HepG2 (cell line): ENCODE data around the gene BCO1. TPM values are rescaled to one million over a fixed set of nuclear protein-coding genes. Genes with fewer than 3 reads are reported as not detected.

Experiments used
- ATAC-seq: fragments of 200-7000 bp; cut with Tn5 transposase; 3 replicates; pipeline ENCODE4 v1.9.1; 2020; ENCODE audit warnings: mild to moderate bottlenecking, moderate library complexity
- BruUV-seq: library from RNA; stranded (reverse); fragments of 400-500 nt; replicated peaks from 2 replicates; lab custom pipeline; 2021; lab: Mats Ljungman, UMichigan
- CTCF ChIA-PET: fragments of 300-600 bp; formaldehyde crosslinking; extraction: SDS; loops from one replicate; lab custom pipeline; 2021; ENCODE audit warnings: low total read pairs, inconsistent platforms, low intra/inter-chr PET ratio; lab: Yijun Ruan, JAX
- POLR2A ChIA-PET: fragments of 350-600 bp; sonication (Branson Sonifier 250); formaldehyde crosslinking; loops from one replicate; lab custom pipeline; 2020; ENCODE audit warnings: antibody characterized with exemption, inconsistent platforms; lab: Yijun Ruan, JAX
- DNase-seq: peaks from one replicate; pipeline ENCODE4 v3.0.0-alpha.2; 2015; ENCODE audit warnings: low spot score
- FAIRE-seq: peaks from 3 replicates; lab custom pipeline; 2011; peaks lifted over from hg19 to GRCh38; lab: Jason Lieb, UNC
- H2AFZ ChIP-seq: one replicate; pipeline ENCODE4 v1.6.1; 2011; ENCODE audit warnings: low read length, inconsistent platforms
- H3K27ac ChIP-seq: fragments of 300-600 bp; 3 replicates; pipeline ENCODE4 v1.8.0; 2011; ENCODE audit warnings: mixed run types, mild to moderate bottlenecking, mixed read lengths, low read length, inconsistent platforms; ENCODE audit not compliant: insufficient read depth; ENCODE audit errors: extremely low read length
- H3K27me3 ChIP-seq, 2 experiments: fragments of 200-600 bp in 1 of 2; 2 replicates in 1 of 2; 3 replicates in 1 of 2; pipeline versions ENCODE4 v1.6.0 to v1.8.0; 2011; ENCODE audit warnings: low read length in 2 of 2, mild to moderate bottlenecking in 2 of 2, moderate library complexity in 2 of 2, inconsistent platforms in 1 of 2; ENCODE audit not compliant: insufficient read depth in 2 of 2, control insufficient read depth in 1 of 2
- H3K36me3 ChIP-seq, 2 experiments: fragments of 200-600 bp in 1 of 2; replicated peaks in 1 of 2; 2 replicates in 1 of 2; 3 replicates in 1 of 2; pipeline versions ENCODE4 v1.5.1 to v1.8.0; 2011; ENCODE audit warnings: low read length in 2 of 2, inconsistent platforms in 1 of 2; ENCODE audit not compliant: insufficient read depth in 2 of 2, control insufficient read depth in 1 of 2
- H3K4me1 ChIP-seq: 2 replicates; pipeline ENCODE4 v1.5.1; 2012; ENCODE audit warnings: low read length, inconsistent platforms; ENCODE audit not compliant: insufficient read depth
- H3K4me2 ChIP-seq: 2 replicates; pipeline ENCODE4 v1.6.0; 2011; ENCODE audit warnings: low read depth, low read length, inconsistent platforms
- H3K4me3 ChIP-seq, 3 experiments: fragments of 200-600 bp in 1 of 3; sonication (generic), shearing (Covaris generic) in 1 of 3; replicated peaks in 1 of 3; 2 replicates each; pipeline ENCODE4 v1.5.1; 2011 to 2016; ENCODE audit warnings: low read length in 3 of 3, inconsistent platforms in 2 of 3, low read depth in 2 of 3, mild to moderate bottlenecking in 2 of 3, control low read depth in 1 of 3, mixed read lengths in 1 of 3; ENCODE audit not compliant: insufficient read depth in 1 of 3
- H3K79me2 ChIP-seq: one replicate; pipeline ENCODE4 v1.6.1; 2011; ENCODE audit warnings: low read length, inconsistent platforms; ENCODE audit not compliant: insufficient read depth
- H3K9ac ChIP-seq: 2 replicates; pipeline ENCODE4 v1.6.0; 2011; ENCODE audit warnings: mild to moderate bottlenecking, low read depth, low read length, inconsistent platforms; ENCODE audit not compliant: insufficient read depth
- H3K9me3 ChIP-seq: 2 replicates; pipeline ENCODE4 v1.5.1; 2012; ENCODE audit warnings: mild to moderate bottlenecking, low read length
- H4K20me1 ChIP-seq: 2 replicates; pipeline ENCODE4 v1.6.0; 2011; ENCODE audit warnings: inconsistent platforms, mild to moderate bottlenecking, low read length, moderate library complexity; ENCODE audit not compliant: insufficient read depth
- BCLAF1 ChIP-seq: fragments of 450-650 bp; IDR thresholded peaks from 2 replicates; pipeline ENCODE4 v1.6.1; 2017; ENCODE audit warnings: mild to moderate bottlenecking
- CCDC6 ChIP-seq: sonication (generic); formaldehyde crosslinking; IDR thresholded peaks from 2 replicates; pipeline ENCODE4 v1.8.1; 2022; ENCODE audit warnings: mild to moderate bottlenecking, missing genetic modification reagents, moderate library complexity
- HDAC1 ChIP-seq: sonication (generic); formaldehyde crosslinking; IDR thresholded peaks from 2 replicates; pipeline ENCODE4 v1.5.1; 2020; ENCODE audit warnings: mild to moderate bottlenecking, missing genetic modification reagents
- NONO ChIP-seq, 2 experiments: fragments of 450-650 bp in 1 of 2; sonication (generic) in 1 of 2; formaldehyde crosslinking in 1 of 2; IDR thresholded peaks in 1 of 2; conservative IDR thresholded peaks in 1 of 2; 2 replicates each; pipeline versions ENCODE4 v1.6.1 to v1.8.0; 2017 to 2022; ENCODE audit warnings: mild to moderate bottlenecking in 1 of 2, missing genetic modification reagents in 1 of 2, moderate library complexity in 1 of 2
- PAF1 ChIP-seq: IDR thresholded peaks from 2 replicates; pipeline ENCODE4 v1.6.1; 2016; ENCODE audit warnings: missing genetic modification reagents, missing compliant biosample characterization
- PTBP1 ChIP-seq: fragments of 200-400 bp; formaldehyde crosslinking; IDR thresholded peaks from 2 replicates; pipeline ENCODE4 v1.6.1; 2018; ENCODE audit warnings: low read length, low read depth; ENCODE audit not compliant: poor library complexity, severe bottlenecking
- ZNF562 ChIP-seq: sonication (generic); formaldehyde crosslinking; IDR thresholded peaks from 2 replicates; pipeline ENCODE4 v1.8.0; 2022; ENCODE audit warnings: missing genetic modification reagents, borderline replicate concordance
- WGBS: methylation state at CpG from one replicate; pipeline ENCODE4 v1.1.6; 2017; ENCODE audit warnings: low lambda C conversion rate; 5-methylcytosine and 5-hydroxymethylcytosine counted together
- in situ Hi-C: cut with HindIII; loops from 2 replicates; pipeline ENCODE4 v1.10.0; 2017; ENCODE audit warnings: low pct_unique_long_range_greater_than_20kb; ENCODE audit not compliant: extremely low pct_ligation_motif_present
- intact Hi-C: fragments of 100-400 bp; cut with micrococcal nuclease; formaldehyde crosslinking; loops from one replicate; pipeline ENCODE4 v1.10.0; 2022; ENCODE audit not compliant: unreplicated experiment
- polyA plus RNA-seq, 8 experiments: library from polyadenylated mRNA; depleted of rRNA in 3 of 8; stranded (reverse) in 7 of 8; unstranded in 1 of 8; fragments of >200 nt; fragmentation: Illumina TruSeq in 4 of 8; extraction: Trizol in 4 of 8; gene quantifications; 2 replicates each; pipeline versions ENCODE4 v1.2.1 to v1.2.3, GENCODE V29; 2011 to 2016; ENCODE audit warnings: low read depth in 4 of 8, missing spikeins in 1 of 8, mixed read lengths in 1 of 8; ENCODE audit not compliant: insufficient read depth in 1 of 8
- total RNA-seq, 5 experiments: library from RNA; depleted of rRNA; stranded (reverse); fragments of >200 nt; fragmentation: Illumina TruSeq; extraction: Trizol; gene quantifications; 2 replicates each; pipeline ENCODE4 v1.2.3, GENCODE V29; 2016; ENCODE audit warnings: low read depth in 1 of 5

BCO1 gene
- total and polyA plus RNA-seq, 2 of the 13 experiments (the other 11 are each of a cell fraction or from before 2014, with no cell fraction given), result 0.11 TPM; not detected in 1

GRCh38 chr16:81329947-81330346 is 91.5 kb downstream of the BCO1 start:
- H3K79me2 ChIP-seq, result peaks cover 18% of the 10 kb centered on the region
- in situ Hi-C loops, result no loop called here
- H3K27ac ChIP-seq, result no peak overlapping the region
- no peak for FAIRE-seq
- no peaks in the 10 kb centered on the region for H3K4me1 ChIP-seq
- DNase-seq, result no peak
- no peaks in the 10 kb centered on the region for H3K27me3 ChIP-seq
- BruUV-seq, result no TSS peak
- WGBS, result 98% methylated on average over 5 of the region's 5 CpGs
- H3K36me3 ChIP-seq, result peaks cover 0 to 2% of the 10 kb centered on the region in 2 experiments; a peak in 1 of 5 replicates
- H3K9ac ChIP-seq, result no peak overlapping the region
- ChIA-PET POLR2A (no interaction called here), CTCF (no interaction called here)
- ATAC-seq, result no peak
- no peak overlapping the region for H3K4me2 ChIP-seq
- intact Hi-C loops, result no loop called here
- H4K20me1 ChIP-seq, result no peaks in the 10 kb centered on the region
- H3K9me3 ChIP-seq, result no peaks in the 10 kb centered on the region
- no peak overlapping the region for H3K4me3 ChIP-seq
- H2AFZ ChIP-seq, result no peak overlapping the region
- TF ChIP-seq ZNF562 (CRISPR knock-in tag) (no peak), BCLAF1 (no peak), NONO (IDR thresholded peaks at IDR 0.05) (no peak), NONO (CRISPR knock-in tag; conservative IDR thresholded peaks at IDR 0.05) (no peak), HDAC1 (no peak), PAF1 (CRISPR knock-in tag) (no peak), PTBP1 (no peak), CCDC6 (CRISPR knock-in tag) (no peak)
